HG03457 (cell line): ENCODE measurements around the gene FNDC3B.

Experiments used
- ATAC-seq: cut with Tn5 transposase; IDR thresholded peaks from one replicate; pipeline ENCODE4 v1.9.1; 2021; ENCODE audit warnings: moderate number of reproducible peaks; ENCODE audit not compliant: unreplicated experiment

FNDC3B gene

GRCh38 chr3:172111163-172111562, 71.8 kb downstream of the FNDC3B start:
- no peak for ATAC-seq

GRCh38 chr3:172112078-172112733, 72.8 kb downstream of the FNDC3B start:
- ATAC-seq, result no peak

GRCh38 chr3:172112734-172113120, 73.3 kb downstream of the FNDC3B start:
- ATAC-seq, result no peak

GRCh38 chr3:172113710-172114109, 74.3 kb downstream of the FNDC3B start:
- ATAC-seq, result no peak

- no peak for ATAC-seq
Observed at GRCh38 chr3:172115059-172115458, 75.7 kb downstream of the FNDC3B start.

GRCh38 chr3:172115787-172116186, 76.4 kb downstream of the FNDC3B start:
- ATAC-seq, result no peak

GRCh38 chr3:172118019-172118418, 78.6 kb downstream of the FNDC3B start:
- ATAC-seq, result no peak

GRCh38 chr3:172119266-172119969, 80.0 kb downstream of the FNDC3B start:
- no peak for ATAC-seq

GRCh38 chr3:172120912-172121311, 81.5 kb downstream of the FNDC3B start:
- no peak for ATAC-seq

- ATAC-seq, result no peak
Observed at GRCh38 chr3:172121981-172122380, 82.6 kb downstream of the FNDC3B start.

GRCh38 chr3:172124271-172124670, 84.9 kb downstream of the FNDC3B start:
- ATAC-seq, result no peak

- no peak for ATAC-seq
Observed at GRCh38 chr3:172125053-172125452, 85.7 kb downstream of the FNDC3B start.

- no peak for ATAC-seq
Observed at GRCh38 chr3:172125963-172126457, 86.6 kb downstream of the FNDC3B start.

GRCh38 chr3:172126741-172127140, 87.4 kb downstream of the FNDC3B start:
- ATAC-seq, result no peak

GRCh38 chr3:172127141-172127540, 87.8 kb downstream of the FNDC3B start:
- ATAC-seq, result no peak

- no peak for ATAC-seq
Observed at GRCh38 chr3:172127929-172128580, 88.7 kb downstream of the FNDC3B start.

GRCh38 chr3:172128858-172129257, 89.5 kb downstream of the FNDC3B start:
- ATAC-seq, result no peak

- ATAC-seq, result no peak
Observed at GRCh38 chr3:172129498-172129849, 90.1 kb downstream of the FNDC3B start.

- ATAC-seq, result no peak
Observed at GRCh38 chr3:172129850-172130716, 90.7 kb downstream of the FNDC3B start.

- ATAC-seq, result no peak
Observed at GRCh38 chr3:172130717-172131050, 91.3 kb downstream of the FNDC3B start.

GRCh38 chr3:172131746-172132145, 92.4 kb downstream of the FNDC3B start:
- ATAC-seq, result no peak
